Loucy (cell line): ENCODE data around the gene BTAF1.

Experiments
- CTCF ChIP-seq: fragments of 200-600 bp; sonication (generic); conservative IDR thresholded peaks from 2 replicates; pipeline ENCODE4 v1.5.1; 2014; ENCODE audit warnings: mild to moderate bottlenecking, antibody characterized with exemption, low read length
- EZH2phosphoT487 ChIP-seq: fragments of 200-600 bp; IDR thresholded peaks from 2 replicates; pipeline ENCODE4 v1.6.1; 2018; ENCODE audit warnings: antibody characterized with exemption, mild to moderate bottlenecking, moderate library complexity, borderline replicate concordance

- TF ChIP-seq CTCF: no peak
- no peak for TF ChIP-seq EZH2phosphoT487
Measured at GRCh38 chr10:91897421-91897820, 26.1 kb upstream of the BTAF1 start.
